ENCODE measurements around the gene BAIAP2.

GRCh38 chr17:81119223-81120148 is 84.5 kb downstream of the BAIAP2 start:
- TF ChIP-seq, protein P1, sequence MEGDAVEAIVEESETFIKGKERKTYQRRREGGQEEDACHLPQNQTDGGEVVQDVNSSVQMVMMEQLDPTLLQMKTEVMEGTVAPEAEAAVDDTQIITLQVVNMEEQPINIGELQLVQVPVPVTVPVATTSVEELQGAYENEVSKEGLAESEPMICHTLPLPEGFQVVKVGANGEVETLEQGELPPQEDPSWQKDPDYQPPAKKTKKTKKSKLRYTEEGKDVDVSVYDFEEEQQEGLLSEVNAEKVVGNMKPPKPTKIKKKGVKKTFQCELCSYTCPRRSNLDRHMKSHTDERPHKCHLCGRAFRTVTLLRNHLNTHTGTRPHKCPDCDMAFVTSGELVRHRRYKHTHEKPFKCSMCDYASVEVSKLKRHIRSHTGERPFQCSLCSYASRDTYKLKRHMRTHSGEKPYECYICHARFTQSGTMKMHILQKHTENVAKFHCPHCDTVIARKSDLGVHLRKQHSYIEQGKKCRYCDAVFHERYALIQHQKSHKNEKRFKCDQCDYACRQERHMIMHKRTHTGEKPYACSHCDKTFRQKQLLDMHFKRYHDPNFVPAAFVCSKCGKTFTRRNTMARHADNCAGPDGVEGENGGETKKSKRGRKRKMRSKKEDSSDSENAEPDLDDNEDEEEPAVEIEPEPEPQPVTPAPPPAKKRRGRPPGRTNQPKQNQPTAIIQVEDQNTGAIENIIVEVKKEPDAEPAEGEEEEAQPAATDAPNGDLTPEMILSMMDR (IDR thresholded peaks at IDR 0.05; ENCODE audit: insufficient read depth, low read length, poor library complexity, severe bottlenecking), result no peak
- TF ChIP-seq EZH2phosphoT487 (conservative IDR thresholded peaks at IDR 0.05; ENCODE audit: low read length), result no peak

Data from SU-DHL-6 (cell line).